DMS153 (cell line): ENCODE measurements around the gene VASN.
"Not testable (repeated sequence)": the region's sequence is repeated elsewhere in the genome, so short reads cannot be mapped to it uniquely, and the experiment has no call there.

Experiments used
- DNase-seq: peaks from one replicate; lab custom pipeline; 2025; lab: John Stamatoyannopoulos, UW

Gene VASN

DNA sequence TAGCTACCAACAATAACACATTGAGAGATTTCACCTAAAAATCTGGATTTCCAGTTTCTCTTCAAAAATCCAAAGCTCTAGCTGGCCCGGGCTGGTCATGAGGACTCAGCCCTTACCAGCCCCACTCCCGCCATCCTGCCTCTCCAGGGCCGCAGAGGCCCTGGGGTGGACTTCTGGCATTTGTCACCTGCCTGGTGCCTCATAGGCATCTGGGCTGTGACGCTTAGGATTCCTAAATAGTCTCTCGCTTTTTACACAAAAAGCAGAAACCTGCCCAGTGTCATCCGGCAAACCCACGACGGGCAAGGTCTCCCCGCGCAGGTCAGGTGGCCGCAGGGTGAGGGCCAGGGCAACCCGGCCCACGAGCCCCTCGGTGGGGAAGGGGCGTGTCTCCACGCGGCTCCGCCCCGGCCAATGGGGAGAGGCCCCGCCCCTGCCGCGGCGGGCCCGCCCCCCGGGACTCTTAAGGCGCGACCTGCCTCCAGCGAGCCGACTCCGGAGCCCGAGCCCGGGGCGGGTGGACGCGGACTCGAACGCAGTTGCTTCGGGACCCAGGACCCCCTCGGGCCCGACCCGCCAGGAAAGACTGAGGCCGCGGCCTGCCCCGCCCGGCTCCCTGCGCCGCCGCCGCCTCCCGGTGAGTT, at the start of gene VASN:
VASN (plus strand) TSS at position 492 of the 644 bp plus-strand sequence. CDS start 9,030 bp downstream, outside the sequence.
- DNase-seq, result peak; percentile 11

DNA sequence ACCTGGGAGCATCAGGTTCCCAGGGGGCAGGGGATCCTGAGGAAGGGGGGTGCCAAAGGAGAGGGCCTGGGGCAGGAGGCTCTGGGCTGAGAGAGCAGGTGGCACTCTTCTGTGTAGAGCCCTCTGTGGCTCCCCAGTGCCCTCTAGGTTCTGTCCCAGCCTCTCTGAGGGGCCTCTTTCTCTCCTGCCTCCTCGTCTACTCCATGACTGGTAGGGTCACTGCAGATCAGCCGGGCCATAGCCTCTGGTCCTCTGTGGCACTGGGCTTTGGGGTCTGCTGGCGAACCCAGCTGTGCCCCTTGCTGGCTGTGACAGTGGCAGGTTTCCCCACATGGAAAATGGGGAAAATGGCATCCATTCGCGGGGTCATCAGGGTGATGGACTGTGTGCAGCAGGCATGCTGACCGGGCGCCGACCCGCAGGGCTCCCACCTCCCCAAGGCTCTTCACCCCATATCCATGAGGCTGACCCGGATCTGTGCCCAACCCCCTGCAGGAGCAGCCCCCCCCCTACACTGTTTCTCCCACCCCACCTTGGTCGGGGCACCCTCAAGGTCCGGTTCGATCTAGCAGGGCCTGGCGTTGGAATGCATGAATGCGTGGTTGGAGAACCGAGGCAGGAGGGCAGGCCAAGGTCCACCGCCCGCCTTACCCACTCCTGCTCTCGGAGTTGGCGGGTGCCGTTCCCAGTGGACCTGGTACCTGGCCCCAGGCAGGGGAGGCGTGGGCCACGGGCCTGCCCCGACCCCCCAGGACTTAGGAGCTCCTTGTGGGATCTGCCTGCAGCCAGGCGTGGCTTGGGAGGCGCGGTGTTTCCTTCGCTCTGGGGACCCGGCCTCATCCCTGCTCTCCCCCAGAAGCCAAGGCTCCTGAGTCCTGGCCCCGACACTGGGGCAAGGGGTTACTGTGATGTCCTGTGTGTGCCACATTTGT, 49.3 kb upstream of the VASN start:
- no peak for DNase-seq

DNA sequence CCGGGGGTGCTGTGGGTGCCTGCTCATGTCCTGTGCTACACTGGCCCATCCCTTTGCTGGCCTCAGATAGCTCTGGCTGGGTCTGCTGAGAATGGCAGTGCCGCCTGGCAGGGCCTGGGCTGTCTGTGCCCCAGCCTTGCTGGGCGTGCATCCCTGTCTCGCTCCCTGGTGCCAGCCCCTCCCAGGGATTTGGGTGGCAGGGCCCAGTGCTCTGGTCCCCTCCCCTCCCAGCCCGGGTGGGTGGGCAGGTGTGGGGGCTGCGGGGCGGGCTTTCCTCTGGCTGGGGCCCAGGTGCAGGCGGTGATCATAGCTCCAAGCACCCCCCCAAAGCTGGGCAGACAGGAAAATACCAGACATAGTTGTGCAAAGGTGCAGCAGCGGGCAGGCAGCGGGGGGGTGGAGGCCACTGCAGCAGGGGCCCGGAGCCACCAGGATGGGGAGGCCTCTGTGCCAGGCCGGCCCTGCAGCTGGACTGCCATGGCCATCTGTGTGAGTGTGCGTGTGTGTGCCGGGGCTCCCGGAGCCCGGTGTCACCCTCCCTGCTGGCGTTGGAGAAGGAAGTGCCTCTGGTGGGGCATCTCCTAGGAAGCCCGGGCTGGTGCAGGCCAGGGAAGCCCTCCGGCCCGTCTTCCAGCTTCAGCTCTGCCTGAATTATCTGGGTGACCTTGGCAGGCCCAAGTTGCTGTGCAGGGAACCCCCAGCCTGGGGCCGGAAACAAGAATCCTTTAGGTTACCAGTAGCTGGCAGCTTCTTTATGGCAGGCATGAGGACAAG, 48.4 kb upstream of the VASN start:
- no peak for DNase-seq

DNA sequence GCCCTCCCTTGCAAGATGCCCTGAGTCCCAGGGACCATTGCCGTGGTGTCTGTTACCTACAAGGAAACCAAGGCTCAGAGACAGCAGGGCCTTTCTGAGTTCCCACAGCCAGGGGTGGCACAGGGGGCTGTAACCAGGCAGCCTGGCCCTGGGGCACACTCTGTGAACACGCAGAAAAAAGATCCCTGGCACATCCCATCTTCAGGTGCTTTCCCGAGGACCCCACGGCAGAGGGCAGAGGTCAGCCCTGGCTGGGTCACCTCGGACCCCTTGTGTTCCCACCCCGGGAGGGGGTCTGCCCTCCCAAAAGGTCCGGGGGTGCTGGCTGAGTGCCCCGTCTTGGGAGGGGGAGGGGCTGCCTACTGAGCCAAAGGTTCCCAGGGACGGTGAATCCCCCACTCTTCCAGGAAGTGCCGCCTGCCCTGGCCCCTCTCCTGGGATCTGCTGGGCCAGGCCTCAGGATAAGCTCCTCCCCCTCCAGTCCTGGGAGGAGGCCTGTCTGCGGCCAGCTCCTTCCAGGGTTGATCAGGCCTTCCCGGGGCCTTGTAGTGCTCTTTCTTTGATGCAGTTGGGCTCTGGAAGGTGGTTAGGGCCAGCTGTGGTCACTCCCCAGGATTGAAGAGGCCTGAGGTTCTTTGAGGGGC, 47.7 kb upstream of the VASN start:
- no peak for DNase-seq

DNA sequence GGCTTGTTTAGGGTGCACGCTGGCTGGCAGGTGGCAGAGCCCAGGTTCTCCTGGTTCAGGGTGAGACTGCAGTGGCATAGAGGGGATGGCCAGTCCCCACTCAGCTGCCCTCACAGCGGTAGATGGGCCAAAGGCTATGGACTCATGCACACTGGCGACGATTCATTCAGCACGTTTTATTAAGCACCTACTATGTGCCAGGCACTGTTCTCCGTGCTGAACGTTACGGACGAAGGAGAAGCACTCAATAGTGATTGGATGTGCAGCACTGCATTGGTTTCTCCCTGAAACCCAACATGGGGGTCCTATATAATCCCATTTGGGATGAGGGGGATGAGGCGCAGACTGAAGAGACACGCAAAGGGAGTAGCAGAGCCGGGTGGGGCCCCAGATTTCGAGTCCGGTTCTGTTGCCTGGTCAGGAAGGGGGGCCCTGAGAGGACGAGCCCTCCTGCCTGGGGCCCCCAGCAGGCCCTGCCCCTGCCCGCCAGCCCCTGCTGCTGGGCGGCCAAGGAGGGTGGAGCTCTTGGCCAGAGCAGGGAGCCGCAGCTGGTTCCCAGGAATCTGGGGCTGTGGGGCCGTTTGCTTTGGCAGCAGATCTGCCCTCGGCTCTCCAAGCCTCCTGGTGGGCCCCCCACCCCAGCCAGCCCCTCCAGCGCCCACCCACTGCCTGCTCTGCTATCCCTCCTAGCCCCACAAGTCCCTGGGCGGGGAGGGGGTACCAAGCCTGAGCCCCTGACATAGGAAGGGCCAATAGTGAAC, 47.0 kb upstream of the VASN start:
- DNase-seq, result no peak

DNA sequence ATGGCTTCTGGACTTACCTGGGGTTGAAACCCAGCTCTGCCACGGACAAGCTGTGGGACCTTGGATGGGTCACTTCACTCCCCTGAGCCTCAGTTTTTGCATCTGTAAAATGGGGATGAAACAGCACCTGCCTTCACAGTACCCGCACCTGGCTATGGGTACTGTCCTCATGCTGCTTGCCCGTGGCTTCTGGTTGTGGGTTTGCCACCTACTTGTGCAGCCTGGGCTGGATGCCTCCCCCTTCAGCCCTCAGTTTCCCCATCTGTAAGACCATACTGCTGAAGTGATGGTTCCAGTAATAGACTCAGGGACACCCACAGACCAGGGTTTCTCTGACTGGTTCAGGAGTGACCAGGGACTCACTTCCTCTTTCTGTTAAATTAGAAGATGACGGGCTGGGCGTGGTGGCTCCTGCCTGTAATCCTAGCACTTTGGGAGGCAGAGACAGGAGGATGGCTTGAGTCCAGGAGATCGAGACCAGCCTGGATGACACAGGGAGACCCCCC, 46.3 kb upstream of the VASN start:
- DNase-seq, result no peak

DNA sequence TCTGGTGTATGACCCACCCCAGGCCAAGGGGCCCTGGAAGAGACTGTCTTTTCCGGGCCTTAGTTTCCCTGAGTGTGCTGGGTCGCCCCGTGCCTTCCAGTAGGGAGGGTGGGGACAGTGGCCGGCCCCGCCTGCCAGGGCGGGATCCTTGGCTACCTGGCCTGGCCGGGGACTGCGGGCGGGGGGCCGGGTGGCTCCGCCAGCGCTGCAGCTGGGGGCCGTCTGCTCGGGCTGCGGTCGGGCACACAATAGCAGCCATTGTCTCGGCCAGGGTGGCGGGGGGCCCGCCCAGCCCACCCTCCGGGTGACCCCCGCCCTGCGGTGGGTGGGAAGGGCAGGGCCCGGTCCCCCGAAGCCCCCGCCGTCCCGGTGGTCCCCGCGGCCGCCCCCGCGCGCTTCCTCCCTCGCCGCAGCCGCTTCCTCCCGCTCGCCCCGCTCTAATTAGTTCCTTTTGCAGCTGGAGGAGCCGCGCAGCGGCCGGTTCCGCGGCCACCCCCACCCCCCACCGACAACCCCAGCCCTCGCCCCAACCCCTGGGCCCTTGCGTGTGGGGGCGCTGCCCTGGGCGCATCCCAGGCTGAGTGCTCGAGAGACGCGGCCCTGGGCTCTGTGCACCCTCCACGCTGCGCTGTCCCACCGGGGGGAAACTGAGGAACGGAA, 44.1 kb upstream of the VASN start:
- no peak for DNase-seq

DNA sequence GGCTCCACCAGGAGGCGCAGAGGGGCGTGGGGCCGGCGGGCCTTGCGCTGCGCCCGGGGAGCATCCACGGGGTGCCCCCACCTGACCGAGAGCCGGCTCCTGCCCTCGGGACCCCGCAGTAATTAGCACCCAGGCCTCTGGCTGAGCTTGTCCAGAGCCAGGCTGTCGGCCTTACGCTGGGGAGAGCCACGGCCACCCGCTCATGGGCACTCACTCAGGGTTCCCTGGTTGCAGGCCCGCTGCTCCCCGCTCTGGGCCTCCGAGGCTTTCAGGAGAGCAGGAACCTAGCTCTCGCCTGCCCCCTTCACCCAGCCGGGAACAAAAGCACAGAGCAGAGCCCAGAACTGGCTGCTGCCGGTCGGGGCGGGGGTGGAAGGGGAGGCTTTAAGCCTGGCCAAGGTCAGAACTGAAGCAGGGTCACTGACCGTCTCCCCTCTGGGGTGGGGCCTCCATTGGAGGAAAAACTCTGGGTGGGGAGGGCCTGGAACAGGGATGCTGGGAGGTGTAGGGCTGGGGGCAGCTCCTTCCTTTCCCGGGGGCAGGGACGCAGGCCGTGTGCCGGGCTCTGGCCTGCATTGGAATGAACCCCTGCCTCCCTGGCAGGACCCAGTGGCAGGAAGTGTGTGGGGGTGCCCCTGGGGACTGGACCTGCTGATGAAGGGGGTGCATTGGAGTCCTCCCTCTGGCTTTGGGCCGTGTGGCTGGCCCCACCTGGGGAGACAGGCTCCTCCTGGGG, 43.4 kb upstream of the VASN start:
- DNase-seq, result peak; percentile 59

DNA sequence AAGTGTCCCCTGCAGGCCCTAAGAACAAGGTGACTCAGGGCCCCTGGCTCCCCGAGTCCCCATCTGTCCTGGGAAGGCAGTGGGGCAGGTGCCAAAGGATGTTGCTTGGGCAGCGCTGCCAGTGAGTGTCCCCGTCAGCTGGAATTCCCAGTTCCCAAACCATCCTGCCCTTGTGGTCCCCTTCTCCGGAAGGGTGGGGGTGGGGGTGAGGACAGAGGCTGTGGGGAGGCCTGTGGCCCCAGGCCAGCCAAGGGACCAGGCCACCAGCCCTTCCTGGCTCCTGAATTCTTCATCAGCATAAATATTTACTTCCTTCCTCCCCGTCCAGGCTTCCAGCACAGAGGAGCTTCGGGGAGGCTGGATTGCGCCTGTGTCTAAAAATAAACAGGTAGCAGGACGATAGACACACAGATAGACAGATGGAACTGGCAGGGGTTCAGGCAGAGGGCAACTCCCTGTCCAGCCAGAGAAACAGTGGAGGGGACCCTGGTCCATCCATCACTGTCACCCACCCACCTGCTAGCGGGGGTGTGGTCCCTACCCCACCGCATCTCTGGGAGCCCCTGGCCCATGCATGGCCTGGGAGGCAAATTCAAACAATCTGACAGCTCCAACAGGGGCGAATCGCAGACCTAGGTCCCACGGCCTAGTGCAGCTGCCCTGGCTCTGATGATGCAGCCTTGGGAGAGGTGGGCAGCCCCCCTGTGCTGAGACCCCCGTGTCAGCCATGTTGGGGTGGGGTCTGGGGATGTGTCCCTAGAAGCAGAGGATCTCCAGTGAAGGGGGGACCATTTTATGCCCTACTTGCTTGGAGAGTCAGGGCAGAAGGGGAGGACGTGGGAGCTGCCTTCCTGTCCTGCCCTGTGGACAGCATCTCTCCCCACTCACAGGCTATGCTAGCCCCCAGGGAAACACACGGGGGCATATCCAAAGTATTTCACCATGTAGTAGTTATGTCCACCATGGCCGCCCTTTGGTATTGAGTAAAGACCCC, 42.6 kb upstream of the VASN start:
- DNase-seq, result peak; percentile 13

DNA sequence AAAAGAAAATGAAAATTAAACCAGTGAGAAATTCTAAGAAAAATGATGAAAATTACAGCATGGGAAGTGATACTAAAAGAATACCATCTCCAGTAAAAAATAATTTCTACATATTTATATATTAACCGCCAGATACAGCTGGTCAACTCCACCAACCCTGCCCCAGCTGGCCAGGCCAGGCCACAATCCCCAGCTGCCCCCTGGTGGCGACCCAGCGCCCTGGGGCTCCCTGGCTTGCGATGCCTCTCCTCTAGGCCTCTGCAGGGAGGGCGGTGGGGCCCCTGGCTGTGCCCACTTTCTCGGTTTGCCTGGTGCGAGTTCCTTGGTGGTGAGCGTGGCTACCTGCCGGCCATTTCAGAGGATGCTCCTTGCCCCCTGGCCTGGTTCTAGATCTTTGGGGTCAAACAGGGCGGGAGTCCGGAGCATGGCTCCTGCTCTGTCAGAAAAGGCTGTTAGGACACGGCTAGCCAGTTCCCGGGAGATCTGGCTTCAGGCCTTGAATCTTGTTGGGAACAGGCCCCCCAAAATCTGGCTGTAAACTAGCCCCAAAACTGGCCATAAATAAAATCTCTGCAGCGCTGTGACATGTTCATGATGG, 41.3 kb upstream of the VASN start:
- DNase-seq, result no peak

DNA sequence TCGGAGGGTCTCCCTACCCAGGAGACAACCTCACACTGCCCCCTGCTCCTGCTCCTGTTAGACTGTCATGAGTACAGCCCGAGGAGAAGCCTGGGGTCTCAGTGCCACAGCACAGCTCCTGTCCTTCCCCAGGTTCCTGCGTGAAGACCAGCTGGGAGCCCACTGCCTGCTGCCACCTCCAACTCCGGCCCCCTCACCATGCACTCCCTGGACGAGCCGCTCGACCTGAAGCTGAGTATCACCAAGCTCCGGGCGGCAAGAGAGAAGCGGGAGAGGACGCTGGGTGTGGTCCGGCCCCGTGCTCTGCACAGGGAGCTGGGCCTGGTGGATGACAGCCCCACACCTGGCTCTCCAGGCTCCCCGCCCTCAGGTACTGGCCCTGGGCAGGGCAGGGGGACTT, 39.6 kb upstream of the VASN start:
- no peak for DNase-seq

DNA sequence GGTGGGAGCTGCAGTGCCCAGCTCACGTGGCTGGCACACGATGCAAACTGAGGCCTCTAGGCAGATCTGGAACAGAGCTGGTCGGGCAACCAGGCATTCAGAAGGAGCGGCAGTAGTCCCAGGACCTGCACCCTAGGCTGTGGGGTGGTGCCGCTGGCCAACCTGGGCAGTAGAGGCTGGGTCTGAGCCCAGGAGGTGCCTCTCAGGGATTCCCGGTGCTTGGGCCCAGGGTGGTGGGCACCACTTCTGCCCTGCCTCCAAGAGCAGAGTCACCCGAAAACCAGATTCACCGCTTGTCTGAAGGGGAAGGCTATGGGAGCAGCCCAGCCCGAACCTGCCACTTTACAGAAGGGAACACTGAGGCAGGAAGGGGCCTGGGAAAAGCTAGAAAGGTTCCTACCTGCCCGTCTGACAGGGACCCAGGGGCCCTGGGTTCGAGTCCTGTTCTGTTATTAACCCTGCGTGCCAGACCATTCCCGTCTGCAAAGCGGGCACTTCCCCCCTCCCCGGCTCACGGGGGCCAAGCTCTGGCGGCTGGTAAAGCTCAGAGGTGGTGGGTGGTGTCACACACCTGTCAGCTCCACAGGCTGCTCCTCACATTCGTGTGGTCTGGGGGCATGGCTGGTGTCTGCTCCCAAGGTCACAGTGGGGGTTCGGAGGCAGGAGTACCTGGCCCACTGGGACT, 38.9 kb upstream of the VASN start:
- no peak for DNase-seq

DNA sequence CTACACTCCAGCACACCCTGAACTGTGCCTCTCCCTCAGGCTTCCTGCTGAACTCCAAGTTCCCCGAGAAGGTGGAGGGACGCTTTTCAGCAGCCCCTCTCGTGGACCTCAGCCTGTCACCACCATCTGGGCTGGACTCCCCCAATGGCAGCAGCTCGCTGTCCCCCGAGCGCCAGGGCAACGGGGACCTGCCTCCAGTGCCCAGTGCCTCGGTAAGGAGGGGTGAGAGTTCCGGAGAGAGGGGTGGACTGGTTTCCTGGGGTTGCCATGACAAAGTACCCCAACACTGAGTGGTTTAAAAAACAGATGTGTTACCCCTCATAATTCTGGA, 38.4 kb upstream of the VASN start:
- DNase-seq, result no peak

DNA sequence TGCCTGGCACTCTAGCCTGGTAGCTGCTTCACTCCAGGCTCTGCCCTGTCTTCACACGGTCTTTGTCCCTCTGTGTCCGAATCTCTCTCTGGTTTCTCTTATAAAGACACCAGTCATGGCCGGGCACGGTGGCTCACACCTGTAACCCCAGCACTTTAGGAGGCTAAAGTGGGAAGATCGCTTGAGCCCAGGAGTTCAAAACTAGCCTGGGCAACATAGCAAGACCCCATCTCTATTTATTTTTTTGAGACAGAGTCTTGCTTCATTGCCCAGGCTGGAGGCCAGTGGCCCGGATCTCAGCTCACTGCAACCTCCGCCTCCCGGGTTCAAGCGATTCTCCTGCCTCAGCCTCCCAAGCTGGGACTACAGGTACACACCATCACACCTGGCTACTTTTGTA, 37.9 kb upstream of the VASN start:
- DNase-seq, result not testable (repeated sequence)

DNA sequence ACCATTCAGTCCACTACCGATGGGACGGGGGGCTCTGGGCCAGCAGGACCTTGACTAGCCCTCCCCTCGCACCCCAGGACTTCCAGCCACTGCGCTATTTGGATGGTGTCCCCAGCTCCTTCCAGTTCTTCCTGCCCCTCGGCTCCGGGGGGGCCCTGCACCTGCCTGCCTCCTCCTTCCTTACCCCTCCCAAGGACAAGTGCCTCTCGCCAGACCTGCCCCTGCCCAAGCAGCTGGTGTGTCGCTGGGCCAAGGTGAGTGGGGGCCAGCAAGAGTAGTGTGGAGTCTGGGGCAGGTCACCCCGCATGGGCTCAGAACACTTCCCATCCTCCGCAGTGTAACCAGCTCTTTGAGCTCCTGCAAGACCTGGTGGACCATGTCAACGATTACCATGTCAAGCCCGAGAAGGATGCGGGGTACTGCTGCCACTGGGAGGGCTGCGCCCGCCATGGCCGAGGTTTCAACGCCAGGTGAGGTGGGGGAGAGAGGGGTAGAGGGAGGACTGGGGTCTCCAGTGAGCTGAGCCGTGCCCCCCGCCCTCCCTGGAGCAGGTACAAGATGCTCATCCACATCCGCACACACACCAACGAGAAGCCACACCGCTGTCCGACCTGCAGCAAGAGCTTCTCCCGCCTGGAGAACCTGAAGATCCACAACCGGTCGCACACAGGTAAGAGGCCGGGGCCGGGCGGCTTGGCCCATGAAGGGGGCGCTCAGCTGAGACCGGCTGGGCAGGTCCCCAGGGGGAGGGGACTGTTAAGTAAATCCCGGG, 36.7 kb upstream of the VASN start:
- DNase-seq, result no peak

DNA sequence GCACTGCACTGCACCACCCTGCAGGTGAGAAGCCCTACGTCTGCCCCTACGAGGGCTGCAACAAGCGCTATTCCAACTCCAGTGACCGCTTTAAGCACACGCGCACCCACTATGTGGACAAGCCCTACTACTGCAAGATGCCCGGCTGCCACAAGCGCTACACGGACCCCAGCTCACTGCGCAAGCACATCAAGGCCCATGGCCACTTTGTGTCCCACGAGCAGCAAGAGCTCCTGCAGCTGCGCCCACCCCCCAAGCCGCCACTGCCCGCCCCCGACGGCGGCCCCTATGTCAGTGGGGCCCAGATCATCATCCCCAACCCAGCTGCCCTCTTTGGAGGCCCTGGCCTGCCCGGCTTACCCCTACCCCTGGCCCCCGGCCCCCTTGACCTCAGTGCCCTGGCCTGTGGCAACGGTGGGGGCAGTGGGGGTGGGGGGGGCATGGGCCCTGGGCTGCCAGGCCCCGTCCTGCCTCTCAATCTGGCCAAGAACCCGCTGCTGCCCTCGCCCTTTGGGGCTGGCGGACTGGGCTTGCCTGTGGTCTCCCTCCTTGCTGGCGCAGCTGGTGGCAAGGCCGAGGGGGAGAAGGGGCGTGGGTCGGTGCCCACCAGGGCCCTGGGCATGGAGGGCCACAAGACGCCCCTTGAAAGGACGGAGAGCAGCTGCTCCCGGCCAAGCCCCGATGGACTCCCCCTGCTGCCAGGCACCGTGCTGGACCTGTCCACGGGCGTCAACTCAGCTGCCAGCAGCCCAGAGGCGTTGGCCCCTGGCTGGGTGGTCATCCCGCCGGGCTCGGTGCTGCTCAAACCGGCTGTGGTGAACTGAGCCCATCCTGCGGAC, 34.7 kb upstream of the VASN start:
- DNase-seq, result no peak
